Measurements from ENCODE around the gene POU2AF3. TPM values are rescaled to one million over a fixed set of nuclear protein-coding genes. Genes with fewer than 3 reads are reported as not detected.

POU2AF3 gene

GRCh38 chr11:111356660-111357048, 58.3 kb downstream of the POU2AF3 start:
- no peak overlapping the region for H4K91ac ChIP-seq (ENCODE audit: low read length)
- H3K79me1 ChIP-seq (replicated peaks; ENCODE audit: low read length, poor library complexity, severe bottlenecking), result no peaks in the 10 kb centered on the region
- no peak overlapping the region for H3K27ac ChIP-seq (ENCODE audit: low read length, poor library complexity, severe bottlenecking)
- H3K4me3 ChIP-seq (ENCODE audit: insufficient read depth in 1 of 2, low read depth in 1 of 2, low read length in 2 of 2), result no peak overlapping the region
- no peak overlapping the region for H3K4me2 ChIP-seq (ENCODE audit: low read length, poor library complexity, severe bottlenecking)
- no peaks in the 10 kb centered on the region for H3K36me3 ChIP-seq (ENCODE audit: control insufficient read depth in 1 of 2, insufficient read depth in 2 of 2, low read depth in 1 of 2, low read length in 2 of 2)
- no peak overlapping the region for H4K8ac ChIP-seq (ENCODE audit: low read length)
- H3K23ac ChIP-seq (ENCODE audit: low read length in 2 of 2), result no peak overlapping the region
- no peak overlapping the region for H2BK12ac ChIP-seq (ENCODE audit: low read length in 2 of 2)
- WGBS, result 63% methylated on average over 1 of the region's 3 CpGs
- no peak overlapping the region for H3K4ac ChIP-seq (ENCODE audit: low read depth in 1 of 2, low read length in 2 of 2)
- no peak overlapping the region for H3K14ac ChIP-seq (ENCODE audit: low read length in 2 of 2)
- no peak overlapping the region for H2BK15ac ChIP-seq (ENCODE audit: low read depth, poor library complexity, severe bottlenecking)
- no peak overlapping the region for H2BK120ac ChIP-seq (ENCODE audit: low read depth, low read length)
- H3K9ac ChIP-seq (ENCODE audit: low read length), result no peak overlapping the region
- no peak for DNase-seq
- no peak overlapping the region for H2AFZ ChIP-seq (ENCODE audit: low read depth, low read length)
- H2AK5ac ChIP-seq (ENCODE audit: low read length, severe bottlenecking), result no peak overlapping the region
- no peak overlapping the region for H3K18ac ChIP-seq (ENCODE audit: low read depth in 1 of 2, low read length in 2 of 2)
- peaks cover 0 to 20% of the 10 kb centered on the region in 2 experiments for H3K27me3 ChIP-seq (ENCODE audit: control insufficient read depth in 1 of 2, insufficient read depth in 1 of 2, low read length in 2 of 2)
- H3K4me1 ChIP-seq (ENCODE audit: control insufficient read depth, insufficient read depth, low read depth, low read length), result no peaks in the 10 kb centered on the region
- H3K9me3 ChIP-seq (ENCODE audit: control insufficient read depth, low read length), result no peaks in the 10 kb centered on the region
- no peak overlapping the region for H2BK5ac ChIP-seq (ENCODE audit: low read depth, low read length, poor library complexity, severe bottlenecking)

- H2BK120ac ChIP-seq (ENCODE audit: low read depth, low read length), result no peak overlapping the region
Observed at GRCh38 chr11:111357150-111358037, 59.0 kb downstream of the POU2AF3 start.

More at GRCh38 chr11:111357150-111358037, 59.0 kb downstream of the POU2AF3 start:
- Histone ChIP-seq H3K9me3 (ENCODE audit: control insufficient read depth, low read length) (no peaks in the 10 kb centered on the region), H3K9ac (ENCODE audit: low read length) (no peak overlapping the region), H3K79me1 (replicated peaks; ENCODE audit: low read length, poor library complexity, severe bottlenecking) (no peaks in the 10 kb centered on the region), H3K4me1 (ENCODE audit: control insufficient read depth, insufficient read depth, low read depth, low read length) (no peaks in the 10 kb centered on the region), H3K4ac (ENCODE audit: low read depth in 1 of 2, low read length in 2 of 2) (no peak overlapping the region), H3K18ac (ENCODE audit: low read depth in 1 of 2, low read length in 2 of 2) (no peak overlapping the region), H4K91ac (ENCODE audit: low read length) (no peak overlapping the region), H3K4me2 (ENCODE audit: low read length, poor library complexity, severe bottlenecking) (no peak overlapping the region), H2AFZ (ENCODE audit: low read depth, low read length) (no peak overlapping the region), H2BK5ac (ENCODE audit: low read depth, low read length, poor library complexity, severe bottlenecking) (no peak overlapping the region), H3K23ac (ENCODE audit: low read length in 2 of 2) (peak overlapping the region in 1 of 2 experiments; percentile 48), H2BK12ac (ENCODE audit: low read length in 2 of 2) (no peak overlapping the region), H3K27me3 (ENCODE audit: control insufficient read depth in 1 of 2, insufficient read depth in 1 of 2, low read length in 2 of 2) (peaks cover 0 to 12% of the 10 kb centered on the region in 2 experiments), H2BK15ac (ENCODE audit: low read depth, poor library complexity, severe bottlenecking) (no peak overlapping the region), H3K36me3 (ENCODE audit: control insufficient read depth in 1 of 2, insufficient read depth in 2 of 2, low read depth in 1 of 2, low read length in 2 of 2) (no peaks in the 10 kb centered on the region), H3K4me3 (ENCODE audit: insufficient read depth in 1 of 2, low read depth in 1 of 2, low read length in 2 of 2) (no peak overlapping the region), H3K14ac (ENCODE audit: low read length in 2 of 2) (no peak overlapping the region), H2AK5ac (ENCODE audit: low read length, severe bottlenecking) (no peak overlapping the region), H3K27ac (ENCODE audit: low read length, poor library complexity, severe bottlenecking) (no peak overlapping the region), H4K8ac (ENCODE audit: low read length) (no peak overlapping the region)
- DNase-seq, result no peak
- 89% methylated on average over 16 of the region's 18 CpGs for WGBS

Small RNA genes within 50 kb of the gene (small RNA-seq; reads per million reads assigned to genes)
- gene MIR4491 (ENCODE audit: low read depth), result not detected

All from mesenchymal stem cell (in vitro differentiated cells and primary cell).